NCI-H1930 (cell line): ENCODE data around the gene SWAP70.
A peak's percentile ranks its signal among the peaks of the same experiment; 100 is the strongest.

ENCODE experiments used
- DNase-seq, 2 experiments: peaks; one replicate each; lab custom pipeline; 2025; lab: John Stamatoyannopoulos, UW

Gene SWAP70

GRCh38 chr11:9753021-9753420 lies 89.1 kb downstream of the SWAP70 start:
- no peak for DNase-seq

DNA sequence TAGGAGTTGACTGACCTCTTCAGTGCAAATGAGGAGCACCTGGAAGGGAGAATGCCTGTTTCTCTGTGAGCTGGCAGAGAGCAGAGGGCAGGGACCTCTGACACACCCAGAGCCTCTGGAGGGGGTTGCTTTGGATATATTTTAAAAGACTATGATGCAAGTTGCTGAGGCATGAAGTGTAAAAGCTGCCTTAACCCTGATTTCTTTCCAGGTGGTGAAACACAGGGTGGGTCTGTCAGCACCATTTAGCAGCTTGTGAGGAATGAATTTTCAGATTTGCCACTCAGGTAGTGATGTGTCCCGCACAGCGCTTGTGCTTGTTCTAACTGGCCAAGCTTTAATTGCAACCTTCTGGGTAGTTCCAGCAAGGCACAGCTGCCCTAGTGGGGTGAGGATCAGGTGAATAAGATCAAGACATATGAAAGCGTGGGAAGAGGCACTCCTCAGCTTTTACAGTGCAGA lies 90.2 kb downstream of the SWAP70 start:
- no peak for DNase-seq

DNA sequence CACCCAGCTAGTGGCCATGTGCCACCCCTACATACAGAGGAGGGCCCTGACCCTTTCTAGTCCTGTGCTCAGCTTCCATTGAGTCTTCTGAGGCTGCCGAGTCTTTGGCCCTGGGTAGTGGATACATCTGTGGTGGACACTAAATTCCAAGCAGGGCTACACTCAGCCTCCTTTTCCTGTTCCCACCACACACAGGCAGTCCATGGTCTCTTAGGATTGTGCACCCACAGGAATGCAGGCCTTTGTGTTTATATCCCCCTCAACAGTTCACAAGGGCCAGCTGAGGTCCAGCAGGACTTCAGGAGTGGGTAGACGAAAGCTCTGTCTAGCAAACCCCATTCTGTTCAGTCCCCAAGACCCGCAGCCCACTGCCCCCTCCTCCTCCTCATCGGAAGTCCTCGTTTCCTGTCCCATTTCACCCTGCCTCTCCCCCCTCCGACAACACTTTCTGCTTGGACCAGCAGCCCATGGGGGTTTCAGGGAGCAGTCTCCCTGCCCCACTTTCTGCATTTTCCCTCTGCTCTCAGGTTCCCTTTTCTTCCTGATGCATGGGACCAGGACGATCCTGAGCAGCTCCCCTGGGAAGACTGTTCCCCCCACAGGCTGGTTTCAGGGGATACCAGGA lies 91.8 kb downstream of the SWAP70 start:
- DNase-seq = no peak

- DNase-seq = no peak
Measured at GRCh38 chr11:9756461-9756860, 92.6 kb downstream of the SWAP70 start.

GRCh38 chr11:9756878-9757277 lies 93.0 kb downstream of the SWAP70 start:
- DNase-seq = no peak

- DNase-seq = peak; percentile 72 to 81
Measured at GRCh38 chr11:9757809-9758636, 94.1 kb downstream of the SWAP70 start.

DNA sequence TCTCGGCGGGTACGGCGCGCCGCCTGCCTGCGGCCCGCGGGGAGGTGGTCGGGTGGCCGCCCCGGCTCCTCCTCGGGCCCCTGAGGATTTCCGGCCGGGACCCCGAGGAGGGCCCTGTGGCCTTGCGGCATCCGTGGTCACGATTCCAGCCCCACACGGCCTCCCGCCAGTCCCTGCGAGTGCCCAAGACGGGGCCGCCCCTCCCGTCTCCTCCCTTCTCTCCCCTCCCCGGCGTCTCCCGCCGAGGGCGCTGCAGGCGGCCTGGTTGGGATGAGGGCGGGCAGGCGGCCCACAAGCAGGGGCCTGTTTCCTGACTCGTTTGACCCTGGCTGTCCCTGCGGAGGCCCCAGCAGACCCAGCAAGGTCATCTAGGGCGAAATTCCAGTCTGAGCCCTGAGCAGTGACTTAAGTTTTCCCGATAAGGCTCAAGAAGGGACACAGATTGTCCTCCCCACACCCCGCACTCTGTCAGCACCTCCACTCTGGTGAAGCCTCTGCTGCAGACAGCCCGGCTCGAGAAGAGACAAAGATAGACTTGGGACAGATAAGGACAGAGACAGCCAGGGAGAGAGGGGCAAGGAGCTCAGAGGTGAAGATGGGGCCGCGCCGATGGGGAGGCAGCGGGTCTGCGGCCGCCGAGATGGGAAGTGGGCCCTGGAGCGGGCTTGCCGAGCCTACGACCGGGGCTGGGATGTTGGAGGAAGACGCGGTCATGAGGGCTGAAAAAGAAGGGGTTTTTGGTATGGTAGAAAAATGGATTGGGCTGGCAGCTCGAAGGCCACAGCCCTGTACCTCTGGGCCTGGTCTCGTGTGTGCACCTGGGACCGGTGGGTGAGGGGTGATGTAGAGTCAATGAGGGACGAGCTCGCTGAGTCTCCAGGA lies 95.0 kb downstream of the SWAP70 start:
- peak; percentile 41 to 54 for DNase-seq

DNA sequence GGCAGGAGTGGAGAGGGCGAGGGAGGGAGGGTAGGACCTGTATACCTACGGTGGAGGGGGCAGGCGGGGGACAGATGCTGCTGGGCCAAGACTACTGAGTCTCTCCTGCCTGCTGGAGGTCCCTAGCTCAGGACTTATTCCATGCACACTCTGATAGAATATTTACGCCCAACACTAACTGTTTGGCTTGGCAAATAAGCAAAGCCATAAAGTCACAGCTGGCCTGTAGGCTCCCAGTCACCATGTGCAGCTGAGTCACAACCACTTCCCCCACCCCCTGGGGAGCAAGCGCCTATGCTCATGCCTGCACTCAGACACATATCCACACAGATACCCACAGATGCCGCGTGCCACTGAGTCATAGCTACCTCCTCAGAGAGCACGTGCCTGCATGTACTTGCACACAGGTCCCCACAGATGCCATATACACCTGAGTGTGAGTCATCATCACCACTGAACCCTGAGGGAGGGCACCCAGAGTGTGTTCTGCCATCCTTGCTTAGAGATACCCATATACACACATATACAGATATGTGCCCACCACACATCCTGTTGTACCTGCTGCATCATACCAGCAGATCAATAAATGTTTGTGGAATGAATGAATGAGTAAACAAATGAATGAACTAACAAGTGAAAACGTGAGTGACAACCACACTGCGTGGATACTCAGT lies 95.8 kb downstream of the SWAP70 start:
- DNase-seq = no peak

GRCh38 chr11:9760193-9760575 lies 96.3 kb downstream of the SWAP70 start:
- DNase-seq = no peak

- no peak for DNase-seq
Measured at GRCh38 chr11:9761441-9761945, 97.6 kb downstream of the SWAP70 start.

DNA sequence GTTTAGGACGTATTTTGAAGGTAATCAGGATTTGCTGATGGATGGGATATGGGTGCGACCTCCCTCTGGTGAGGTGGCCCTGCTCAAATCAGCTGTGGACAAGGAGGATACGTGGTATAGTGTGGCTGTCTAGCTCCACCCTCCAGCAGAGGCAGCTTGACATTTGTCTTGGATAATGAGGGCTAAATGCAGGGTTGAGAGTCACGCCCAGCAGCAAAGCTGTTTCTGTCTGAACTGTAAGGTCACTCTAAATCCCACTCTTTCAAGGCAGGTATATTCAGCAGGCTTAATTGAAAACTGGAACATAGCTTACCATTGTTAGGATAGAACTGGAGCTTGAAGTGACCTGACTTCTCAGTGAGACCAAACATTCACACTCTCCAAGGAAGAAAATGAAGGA lies 98.7 kb downstream of the SWAP70 start:
- no peak for DNase-seq

DNA sequence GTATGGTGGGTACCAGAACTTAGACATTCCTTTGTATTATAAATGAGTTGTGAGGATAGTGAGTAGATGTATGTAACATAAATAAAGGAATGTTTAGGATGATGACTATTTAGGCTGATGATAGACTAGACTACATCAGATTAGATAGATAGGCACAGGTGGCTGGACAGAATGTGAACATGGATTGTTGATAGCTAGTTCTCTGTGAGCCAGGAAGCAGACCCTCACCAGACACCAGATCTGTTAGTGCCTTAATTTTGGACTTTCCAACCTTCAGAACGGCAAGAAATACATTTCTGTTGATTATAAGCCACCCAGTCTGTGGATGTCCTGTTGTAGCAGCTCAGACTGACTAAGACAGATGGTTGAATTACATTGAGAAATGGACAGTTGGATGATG lies 99.4 kb downstream of the SWAP70 start:
- no peak for DNase-seq

GRCh38 chr11:9765320-9766101 lies 101.6 kb downstream of the SWAP70 start:
- DNase-seq = peak in 1 of 2 experiments; percentile 13

DNA sequence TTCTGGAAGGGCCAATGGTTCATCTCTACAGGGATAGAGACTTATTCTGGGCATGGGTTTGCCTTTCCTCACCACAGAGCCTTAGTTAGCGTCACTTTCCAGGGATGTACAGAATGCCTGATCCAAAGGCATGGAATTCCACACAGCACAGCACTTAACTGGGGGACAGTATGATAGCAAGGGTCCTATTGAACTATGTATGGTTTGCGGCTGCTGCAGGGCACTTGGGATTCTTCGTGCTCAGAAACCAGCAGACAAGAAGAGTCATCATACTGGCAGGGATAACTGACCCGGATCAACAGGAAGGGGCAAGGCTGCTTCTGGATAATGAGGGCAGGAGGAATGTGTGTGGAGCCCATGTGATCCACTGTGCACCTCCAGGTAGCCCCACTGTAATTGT lies 105.7 kb downstream of the SWAP70 start:
- DNase-seq = no peak

GRCh38 chr11:9771071-9771511 lies 107.2 kb downstream of the SWAP70 start:
- DNase-seq = no peak

GRCh38 chr11:9772218-9772617 lies 108.3 kb downstream of the SWAP70 start:
- no peak for DNase-seq

GRCh38 chr11:9773524-9773923 lies 109.6 kb downstream of the SWAP70 start:
- no peak for DNase-seq

DNA sequence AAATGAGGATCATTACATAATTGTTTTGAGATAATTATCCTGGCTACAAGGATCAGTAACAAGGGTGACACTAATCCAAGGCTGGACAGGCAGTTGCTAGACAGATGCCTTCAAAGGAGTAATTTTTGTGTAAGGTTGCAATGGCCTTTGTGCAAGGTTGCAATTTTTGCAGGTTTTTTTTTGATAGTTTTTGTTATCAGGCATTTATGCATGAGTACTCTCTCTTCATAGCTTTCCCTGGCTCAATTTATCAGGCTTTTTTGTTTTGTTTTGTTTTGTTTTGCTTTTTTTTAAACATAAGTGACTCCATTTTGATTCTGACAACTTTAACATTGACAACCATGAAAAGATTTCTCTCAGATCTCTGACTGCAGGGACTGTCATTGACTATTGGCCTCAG lies 110.2 kb downstream of the SWAP70 start:
- DNase-seq = no peak

- no peak for DNase-seq
Measured at GRCh38 chr11:9774591-9775397, 110.9 kb downstream of the SWAP70 start.

- no peak for DNase-seq
Measured at GRCh38 chr11:9775398-9775779, 111.5 kb downstream of the SWAP70 start.
